ENCODE data around the gene COBLL1.
"Not testable (repeated sequence)": the region's sequence is repeated elsewhere in the genome, so short reads cannot be mapped to it uniquely, and the experiment has no call there.

The COBLL1 gene

DNA sequence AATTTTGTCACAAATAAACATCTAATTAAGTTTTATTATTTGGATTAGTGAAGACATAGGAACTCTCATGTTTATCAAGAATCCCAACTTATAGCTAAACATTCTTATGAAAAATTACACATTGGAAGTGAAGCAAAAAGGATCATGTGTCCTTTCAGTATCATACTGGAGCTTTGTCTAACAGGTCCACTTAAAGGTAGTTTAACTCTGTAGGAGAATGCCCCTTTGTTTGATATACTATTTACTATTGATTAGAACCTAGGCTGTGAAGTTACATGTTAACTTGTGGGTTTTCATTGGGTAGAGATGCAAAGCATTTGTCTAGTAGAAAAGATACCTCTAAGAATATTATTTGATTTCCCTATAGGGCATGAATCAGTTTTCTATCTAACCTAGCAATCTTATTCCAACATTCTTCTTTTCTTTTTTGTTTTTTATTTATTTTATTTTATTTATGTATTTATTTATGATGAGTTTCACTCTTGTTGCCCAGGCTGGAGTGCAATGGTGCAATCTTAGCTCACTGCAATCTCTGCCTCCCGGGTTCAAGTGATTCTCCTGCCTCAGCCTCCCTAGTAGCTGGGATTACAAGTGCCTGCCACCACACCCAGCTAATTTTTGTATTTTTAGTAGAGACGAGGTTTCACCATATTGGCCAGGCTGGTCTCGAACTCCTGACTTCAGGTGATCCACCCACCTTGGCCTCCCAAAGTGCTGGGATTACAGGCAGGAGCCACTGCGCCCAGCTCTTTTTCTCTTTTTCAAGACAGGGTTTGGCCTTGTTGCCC, 18.5 kb upstream of the COBLL1 start:
- not testable (repeated sequence) for DNase-seq (ENCODE audit: low read depth in 2 of 2)

DNA sequence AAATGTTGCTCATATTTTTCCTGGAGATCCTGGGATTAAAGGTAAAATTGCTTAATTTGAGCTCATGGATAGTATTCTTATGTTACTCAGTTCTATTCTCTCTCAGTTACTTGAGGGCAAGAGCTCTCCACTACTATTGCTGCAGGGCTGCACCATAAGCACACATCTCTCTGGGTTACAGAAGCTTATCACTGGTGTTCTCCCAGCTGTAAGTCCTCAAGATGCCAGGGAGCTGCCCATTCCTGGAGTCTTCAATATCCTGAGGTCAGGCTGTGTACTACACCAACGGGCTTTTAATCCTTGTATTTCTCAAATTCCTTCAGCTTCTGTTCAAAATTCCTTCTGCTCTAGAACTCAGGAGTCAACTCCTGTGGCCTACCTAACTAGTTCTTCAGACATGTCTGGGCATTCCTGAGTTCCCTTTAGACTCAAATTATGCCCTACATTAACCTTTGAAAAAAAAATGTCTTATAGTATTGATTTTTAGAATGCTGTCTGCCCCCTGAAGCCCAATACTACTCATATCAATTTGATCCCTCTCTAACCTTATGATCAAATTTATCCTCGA, 17.7 kb upstream of the COBLL1 start:
- DNase-seq (ENCODE audit: low read depth in 2 of 2) = no peak

DNA sequence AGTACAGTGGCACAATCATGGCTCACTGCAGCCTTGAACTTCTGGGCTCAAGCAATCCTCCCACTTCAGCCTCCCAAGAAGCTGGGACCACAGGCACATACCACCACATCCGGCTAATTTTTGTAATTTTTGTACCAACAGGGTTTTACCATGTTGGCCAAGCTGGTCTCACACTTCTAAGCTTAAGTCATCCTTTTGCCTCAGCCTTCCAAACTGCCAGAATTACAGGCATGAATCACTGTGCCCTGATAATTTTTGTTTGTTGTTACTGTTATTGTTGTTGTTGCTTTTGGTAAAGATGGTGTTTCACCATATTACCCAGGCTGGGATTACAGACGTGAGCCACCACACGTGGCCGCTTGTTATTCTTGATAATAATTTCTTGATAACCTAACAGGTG, 10.5 kb upstream of the COBLL1 start:
- no peak for DNase-seq (ENCODE audit: low read depth in 2 of 2)

DNA sequence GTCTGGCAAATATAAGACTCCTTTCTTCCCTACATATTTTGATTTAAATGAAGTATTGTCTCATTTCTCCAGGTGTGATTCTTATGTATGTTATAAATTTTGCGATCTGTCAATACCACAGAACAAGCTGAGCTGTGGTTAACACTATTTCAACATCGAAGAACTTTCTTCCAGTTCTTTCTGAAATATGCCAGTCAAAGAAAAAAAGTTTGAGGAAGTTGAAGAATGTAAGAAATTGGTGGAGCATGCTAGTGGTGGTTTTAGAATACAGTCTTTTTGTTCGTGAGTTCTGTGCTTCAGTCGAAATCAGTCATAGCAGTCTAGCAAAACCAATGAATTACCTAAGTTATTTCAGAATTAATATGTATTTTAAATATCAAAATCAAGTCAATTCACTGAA, 8.6 kb upstream of the COBLL1 start:
- DNase-seq (ENCODE audit: low read depth in 2 of 2) = no peak

DNA sequence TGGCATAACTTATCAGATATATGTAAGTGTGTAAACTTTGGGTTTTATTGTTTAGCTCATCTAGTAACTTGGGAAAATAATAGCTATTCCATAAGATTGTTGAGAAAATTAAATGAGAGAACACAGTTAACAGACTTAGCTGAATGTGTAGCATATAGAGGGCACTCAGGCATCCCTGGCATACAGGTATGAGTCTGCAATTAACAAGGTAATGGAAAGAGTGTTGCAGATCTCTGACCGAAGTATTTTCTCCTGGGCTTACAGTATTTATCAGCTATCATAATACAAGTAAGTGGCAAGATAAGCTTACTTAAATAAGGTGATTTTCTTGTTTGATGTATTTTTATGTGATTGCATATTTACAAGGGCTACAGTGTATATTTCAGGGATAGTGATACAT, 7.9 kb upstream of the COBLL1 start:
- no peak for DNase-seq (ENCODE audit: low read depth in 2 of 2)

- no peak for DNase-seq (ENCODE audit: low read depth in 2 of 2)
Observed at GRCh38 chr2:164847981-164848741, 6.5 kb upstream of the COBLL1 start.

- DNase-seq (ENCODE audit: low read depth in 2 of 2) = no peak
Observed at GRCh38 chr2:164847291-164847690, 5.7 kb upstream of the COBLL1 start.

GRCh38 chr2:164846276-164846675, 4.7 kb upstream of the COBLL1 start:
- DNase-seq (ENCODE audit: low read depth in 2 of 2) = no peak

DNA sequence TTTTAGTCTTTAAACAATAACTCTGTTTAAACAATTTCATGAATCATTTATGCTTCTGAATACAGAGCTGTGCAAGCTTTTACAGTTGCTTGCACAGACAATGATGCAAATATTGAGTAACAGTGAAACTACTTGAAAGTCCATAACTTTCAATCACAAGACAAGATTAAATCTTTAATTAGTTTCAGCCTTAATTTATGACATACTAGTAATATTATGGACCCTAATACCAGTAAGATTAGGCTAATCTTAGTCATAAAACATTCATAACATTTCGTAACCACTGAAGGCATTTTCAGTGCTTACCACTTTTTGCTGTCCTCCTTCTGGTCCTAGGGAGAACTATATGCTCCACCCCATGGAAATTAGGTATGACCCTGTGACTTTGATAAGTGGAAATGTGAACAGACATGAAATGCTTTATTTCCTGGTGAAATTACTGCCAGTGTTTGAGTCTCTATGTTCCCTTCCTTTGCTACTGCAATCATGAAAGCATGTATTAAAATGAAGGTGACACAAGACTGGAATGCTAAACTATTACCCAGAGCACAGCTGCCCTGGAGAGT, 1.8 kb upstream of the COBLL1 start:
- no peak for DNase-seq (ENCODE audit: low read depth in 2 of 2)

DNA sequence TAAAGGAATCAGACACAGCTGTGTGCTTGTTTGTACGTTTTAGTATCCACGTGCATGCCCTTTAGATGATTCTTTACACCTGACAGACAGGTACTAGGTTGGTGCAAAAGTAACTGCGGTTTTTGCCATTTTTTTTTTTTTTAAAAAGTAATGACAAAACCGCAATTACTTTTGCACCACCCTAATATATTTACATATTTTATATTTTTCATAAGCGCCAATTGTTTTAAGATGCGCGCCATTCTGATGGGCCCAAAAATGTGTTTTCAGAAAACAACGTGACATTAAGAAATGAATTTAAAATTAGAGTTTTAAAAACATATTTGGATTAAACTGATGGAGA, 972 bp upstream of the COBLL1 start:
- no peak for DNase-seq (ENCODE audit: low read depth in 2 of 2)

GRCh38 chr2:164840930-164841718, 499 bp downstream of the COBLL1 start:
- DNase-seq (ENCODE audit: low read depth in 2 of 2) = peak in 1 of 2 donors; percentile 8

DNA sequence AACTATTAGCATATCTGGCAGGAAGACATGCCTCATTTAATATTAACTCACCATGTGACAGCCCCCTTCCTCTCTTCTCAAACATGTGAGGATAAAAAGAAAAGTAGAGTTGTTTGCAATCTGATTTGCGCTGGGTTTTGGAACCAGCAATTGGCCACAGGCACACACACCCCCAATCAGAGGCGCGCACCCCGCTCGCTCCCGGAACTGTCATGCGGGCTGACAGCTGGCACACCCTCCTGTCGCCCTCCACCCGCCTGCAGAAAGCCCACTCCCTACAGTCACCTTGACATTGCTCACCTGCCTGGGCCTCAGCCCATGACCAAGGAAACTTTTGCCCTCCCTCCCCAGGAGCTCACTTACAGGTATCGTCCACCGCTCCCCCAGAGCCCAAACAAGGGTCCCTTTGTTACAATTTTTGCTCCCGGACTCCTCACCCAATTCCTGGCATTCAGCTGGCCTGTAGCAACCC, 1.1 kb downstream of the COBLL1 start:
- DNase-seq (ENCODE audit: low read depth in 2 of 2) = no peak

DNA sequence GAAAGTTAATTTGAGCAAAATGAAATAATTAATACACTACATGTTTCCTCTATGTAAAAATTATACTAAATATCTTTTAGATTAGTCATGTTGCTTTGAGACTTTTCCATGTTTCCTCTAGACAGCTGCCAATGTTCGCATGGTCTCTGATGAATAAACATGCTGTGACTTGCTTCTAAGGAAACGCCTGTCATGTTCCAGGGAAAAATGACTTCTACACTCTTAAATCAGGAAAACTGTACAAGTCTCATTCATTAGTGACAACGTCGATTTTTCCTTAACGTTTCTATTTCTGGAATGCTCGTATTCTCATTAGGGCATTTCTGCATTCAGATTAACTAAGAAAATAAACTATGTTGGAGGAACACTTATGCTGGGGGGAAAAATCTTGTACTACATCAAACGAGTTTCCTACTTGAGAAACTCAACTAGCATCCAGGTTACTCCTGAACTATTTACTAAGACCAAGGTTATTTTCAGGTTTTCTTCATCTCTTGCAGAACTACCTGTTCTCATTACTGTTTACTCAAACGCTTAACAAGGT, 1.6 kb downstream of the COBLL1 start:
- DNase-seq (ENCODE audit: low read depth in 2 of 2) = no peak

GRCh38 chr2:164837807-164838206, 3.8 kb downstream of the COBLL1 start:
- no peak for DNase-seq (ENCODE audit: low read depth in 2 of 2)

- DNase-seq (ENCODE audit: low read depth in 2 of 2) = no peak
Observed at GRCh38 chr2:164836907-164837306, 4.7 kb downstream of the COBLL1 start.

DNA sequence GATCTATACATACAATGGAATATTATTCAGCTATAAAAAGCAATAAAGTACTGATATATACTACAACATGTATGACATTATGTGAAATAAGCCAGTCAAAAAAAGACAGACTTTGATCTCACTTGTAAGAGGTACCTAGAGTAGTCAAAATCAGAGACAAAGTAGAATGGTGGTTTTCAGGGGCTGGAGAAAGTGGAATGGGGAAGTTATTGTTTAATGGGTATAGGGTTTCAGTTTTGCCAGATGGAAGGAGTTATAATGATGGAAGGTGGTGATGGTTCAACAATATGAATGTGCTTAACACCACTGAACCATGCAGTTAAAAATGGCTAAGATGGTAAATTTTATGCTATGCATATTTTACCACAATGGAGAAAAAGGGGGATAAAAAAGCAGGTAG, 6.3 kb downstream of the COBLL1 start:
- no peak for DNase-seq (ENCODE audit: low read depth in 2 of 2)

DNA sequence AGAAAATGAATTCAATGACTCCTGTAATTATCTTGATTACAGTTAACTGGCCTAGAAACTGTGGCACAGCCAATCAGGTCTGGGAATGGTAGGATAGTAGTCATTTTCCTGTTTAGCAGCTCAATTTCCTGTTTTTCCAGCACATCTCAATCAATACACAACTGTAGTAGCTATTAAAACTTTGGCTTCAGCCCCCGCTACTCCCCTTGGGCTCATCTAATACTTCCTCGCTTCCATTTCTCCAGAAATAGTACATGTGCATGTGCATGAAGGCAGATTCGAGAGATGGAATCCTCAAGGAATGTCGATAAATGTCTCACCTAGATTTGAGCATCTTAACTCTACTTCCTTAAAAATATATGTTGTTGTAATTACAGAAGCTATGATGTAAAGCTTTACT, 9.7 kb downstream of the COBLL1 start:
- no peak for DNase-seq (ENCODE audit: low read depth in 2 of 2)

- DNase-seq (ENCODE audit: low read depth in 2 of 2) = no peak
Observed at GRCh38 chr2:164831180-164831579, 10.4 kb downstream of the COBLL1 start.

GRCh38 chr2:164826293-164827243, 15.1 kb downstream of the COBLL1 start:
- DNase-seq (ENCODE audit: low read depth in 2 of 2) = no peak

DNA sequence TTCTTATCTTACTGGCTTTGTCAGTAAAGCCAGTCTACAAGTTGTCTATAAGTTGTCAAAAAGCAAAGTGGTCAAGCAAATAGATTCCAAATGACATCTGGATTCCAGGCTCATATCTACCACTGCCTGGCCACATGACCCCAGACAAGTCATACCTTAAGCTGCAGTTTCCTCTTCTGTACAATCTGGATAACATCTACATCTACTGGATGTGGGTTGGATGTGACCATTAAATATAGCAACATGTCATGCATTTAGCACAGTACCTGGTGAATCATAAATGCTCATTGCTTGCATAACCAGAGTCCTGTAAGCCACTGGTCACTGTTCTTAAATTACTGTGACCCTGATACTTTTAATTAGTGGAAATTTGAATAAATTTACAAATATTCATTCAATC, 16.8 kb downstream of the COBLL1 start:
- no peak for DNase-seq (ENCODE audit: low read depth in 2 of 2)
